Measurements from ENCODE around the gene PDXK. TPM values are rescaled to one million over a fixed set of nuclear protein-coding genes. Genes with fewer than 3 reads are reported as not detected.
A peak's percentile ranks its signal among the peaks of the same experiment; 100 is the strongest.

Gene PDXK
- total and polyA plus RNA-seq, 9 of the 15 experiments (the other 6 are each of a cell fraction or from before 2014, with no cell fraction given): 5.6 to 162 (median 76.5) TPM

- TF ChIP-seq ZNF318 (IDR thresholded peaks at IDR 0.05; ENCODE audit: borderline replicate concordance in 1 of 2, low read depth in 1 of 2) (no peak), JUNB (CRISPR knock-in tag; conservative IDR thresholded peaks at IDR 0.05) (no peak), ZMIZ1 (IDR thresholded peaks at IDR 0.05; ENCODE audit: low read depth in 2 of 2, low read length in 2 of 2) (peak; percentile 13 to 33; a peak in 1 of 4 replicates), MAFK (IDR thresholded peaks at IDR 0.05; ENCODE audit: low read length) (peak; percentile 95), DDX20 (tag; IDR thresholded peaks at IDR 0.05; ENCODE audit: low read depth) (no peak), HDAC3 (IDR thresholded peaks at IDR 0.05; ENCODE audit: borderline replicate concordance, partially characterized antibody) (no peak), ZNF507 (tag; conservative IDR thresholded peaks at IDR 0.05) (no peak), FOXA1 (IDR thresholded peaks at IDR 0.05; ENCODE audit: borderline replicate concordance) (no peak), ARID4B (CRISPR knock-in tag; IDR thresholded peaks at IDR 0.05) (no peak)
Observed at GRCh38 chr21:43767984-43768867, 49.3 kb downstream of the PDXK start (continued).

Data from K562 (cell line).